ENCODE data around the gene TIMM10B. TPM values are rescaled to one million over a fixed set of nuclear protein-coding genes. Genes with fewer than 3 reads are reported as not detected.
A peak's percentile ranks its signal among the peaks of the same experiment; 100 is the strongest.

Gene TIMM10B
- total and polyA plus RNA-seq, 9 of the 15 experiments (the other 6 are each of a cell fraction or from before 2014, with no cell fraction given): 43.2 to 163 (median 57.0) TPM

GRCh38 chr11:6498121-6498520 is 16.8 kb downstream of the TIMM10B start:
- BruUV-seq (replicated peaks): no TSS peak
- H3K4me2 ChIP-seq (ENCODE audit: insufficient read depth, low read length): no peak overlapping the region
- peak overlapping the region in 1 of 2 experiments; percentile 60; a peak in 1 of 4 replicates for H3K9ac ChIP-seq (ENCODE audit: insufficient read depth in 1 of 2, low read depth in 2 of 2, low read length in 2 of 2)
- ChIA-PET CTCF (ENCODE audit: low intra/inter-chr PET ratio) (no interaction called here), POLR2A (interaction anchor here (0.6 to 5.1 kb wide), 8 partner anchors 10 to 119 kb away, joined by 3 to 33 read pairs (median 3); no protein-coding TSS in a partner anchor)
- no peak overlapping the region for H2AFZ ChIP-seq (ENCODE audit: low read depth, low read length)
- no peak for ATAC-seq
- peaks cover 4% of the 10 kb centered on the region; the same call in 1 of the 2 replicates for H4K20me1 ChIP-seq (replicated peaks; ENCODE audit: control insufficient read depth, insufficient read depth, low read length)
- no peaks in the 10 kb centered on the region for H3K79me2 ChIP-seq (ENCODE audit: control insufficient read depth, insufficient read depth, low read length)
- no peak overlapping the region for H3K27ac ChIP-seq (ENCODE audit: extremely low read depth, low read depth, low read length)
- intact Hi-C loops (cut with micrococcal nuclease) (no loop called here), in situ Hi-C loops (cut with MboI) (no loop called here)
- peaks cover 39% of the 10 kb centered on the region; the same call in 2 of the 3 replicates for H3K36me3 ChIP-seq (ENCODE audit: control insufficient read depth, insufficient read depth, low read length)
- no peaks in the 10 kb centered on the region for H3K9me1 ChIP-seq (ENCODE audit: control insufficient read depth, insufficient read depth, low read length)
- DNase-seq (ENCODE audit: extremely low read depth in 1 of 4, low spot score in 3 of 4): no peak
- TF ChIP-seq CBFA2T2 (conservative IDR thresholded peaks at IDR 0.05): no peak
- no peak for TF ChIP-seq ZNF584 (CRISPR knock-in tag; IDR thresholded peaks at IDR 0.05; ENCODE audit: low read depth)
- no peak for TF ChIP-seq ZNF780A (CRISPR knock-in tag; IDR thresholded peaks at IDR 0.05)
- no peak for TF ChIP-seq FOXK1 (CRISPR knock-in tag; IDR thresholded peaks at IDR 0.05; ENCODE audit: borderline replicate concordance)
- TF ChIP-seq CHCHD3 (CRISPR knock-in tag; IDR thresholded peaks at IDR 0.05): no peak
- no peak for TF ChIP-seq GATA2 (CRISPR knock-in tag; IDR thresholded peaks at IDR 0.05)
- no peak for TF ChIP-seq FOXP1 (CRISPR knock-in tag; IDR thresholded peaks at IDR 0.05)
- no peak for TF ChIP-seq KDM1A (IDR thresholded peaks at IDR 0.05)
- TF ChIP-seq ZNF764 (CRISPR knock-in tag; IDR thresholded peaks at IDR 0.05; ENCODE audit: low read depth): no peak
- H3K4me1 ChIP-seq (replicated peaks in 1 of 2; ENCODE audit: control insufficient read depth in 2 of 2, insufficient read depth in 2 of 2, low read length in 2 of 2): no peaks in the 10 kb centered on the region
- H3K9me3 ChIP-seq (replicated peaks; ENCODE audit: control insufficient read depth, insufficient read depth, low read depth, low read length): no peaks in the 10 kb centered on the region
- no peak overlapping the region for H3K4me3 ChIP-seq
- WGBS (ENCODE audit: insufficient coverage, low coverage, missing lambda C conversion rate): 66% methylated on average over 5 of the region's 7 CpGs
- no peak for FAIRE-seq
- H3K27me3 ChIP-seq (ENCODE audit: control insufficient read depth in 2 of 2, insufficient read depth in 2 of 2, low read length in 2 of 2): no peaks in the 10 kb centered on the region
